Measurements from ENCODE around the gene TRAPPC3L.

DNA sequence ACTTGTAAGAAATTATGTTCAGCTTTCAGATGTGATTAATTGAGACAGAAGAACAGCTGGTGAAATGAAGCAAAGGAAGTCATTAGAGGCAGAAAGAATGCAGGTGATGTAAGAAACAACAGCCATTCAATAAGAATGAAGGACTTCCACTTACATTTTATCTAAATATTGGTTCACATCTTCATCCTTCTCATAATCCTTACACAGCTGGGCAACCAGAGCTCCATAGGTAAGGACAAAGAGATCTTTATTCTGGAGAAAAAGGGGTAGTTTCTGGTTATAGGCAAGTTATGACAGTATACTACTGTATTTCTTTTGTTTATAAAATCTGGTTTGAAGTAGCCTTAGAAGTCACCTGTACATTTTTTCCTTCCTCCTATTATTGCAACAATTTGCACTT lies 2.3 kb downstream of the TRAPPC3L start:
- no peak for TF ChIP-seq POLR2A (IDR thresholded peaks at IDR 0.05)
- TF ChIP-seq, protein P1, sequence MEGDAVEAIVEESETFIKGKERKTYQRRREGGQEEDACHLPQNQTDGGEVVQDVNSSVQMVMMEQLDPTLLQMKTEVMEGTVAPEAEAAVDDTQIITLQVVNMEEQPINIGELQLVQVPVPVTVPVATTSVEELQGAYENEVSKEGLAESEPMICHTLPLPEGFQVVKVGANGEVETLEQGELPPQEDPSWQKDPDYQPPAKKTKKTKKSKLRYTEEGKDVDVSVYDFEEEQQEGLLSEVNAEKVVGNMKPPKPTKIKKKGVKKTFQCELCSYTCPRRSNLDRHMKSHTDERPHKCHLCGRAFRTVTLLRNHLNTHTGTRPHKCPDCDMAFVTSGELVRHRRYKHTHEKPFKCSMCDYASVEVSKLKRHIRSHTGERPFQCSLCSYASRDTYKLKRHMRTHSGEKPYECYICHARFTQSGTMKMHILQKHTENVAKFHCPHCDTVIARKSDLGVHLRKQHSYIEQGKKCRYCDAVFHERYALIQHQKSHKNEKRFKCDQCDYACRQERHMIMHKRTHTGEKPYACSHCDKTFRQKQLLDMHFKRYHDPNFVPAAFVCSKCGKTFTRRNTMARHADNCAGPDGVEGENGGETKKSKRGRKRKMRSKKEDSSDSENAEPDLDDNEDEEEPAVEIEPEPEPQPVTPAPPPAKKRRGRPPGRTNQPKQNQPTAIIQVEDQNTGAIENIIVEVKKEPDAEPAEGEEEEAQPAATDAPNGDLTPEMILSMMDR (IDR thresholded peaks at IDR 0.05): no peak
